LNCAP (cell line): Measurements from ENCODE around the gene LYPLA2.

Experiments used
- CTCF ChIP-seq: fragments of 450-650 bp; IDR thresholded peaks from 2 replicates; pipeline ENCODE4 v1.5.1; 2017; ENCODE audit warnings: mild to moderate bottlenecking

LYPLA2 gene

GRCh38 chr1:23795676-23796465 is 4.9 kb downstream of the LYPLA2 start:
- no peak for TF ChIP-seq CTCF

- TF ChIP-seq CTCF = no peak; the same call in 1 of the 2 replicates
Observed at GRCh38 chr1:23796466-23797271, 5.7 kb downstream of the LYPLA2 start.

GRCh38 chr1:23797478-23798448 is 6.8 kb downstream of the LYPLA2 start:
- TF ChIP-seq CTCF = no peak

- TF ChIP-seq CTCF = no peak
Observed at GRCh38 chr1:23798662-23799142, 7.8 kb downstream of the LYPLA2 start.

- no peak for TF ChIP-seq CTCF
Observed at GRCh38 chr1:23799255-23799569, 8.3 kb downstream of the LYPLA2 start.

GRCh38 chr1:23799570-23800399 is 8.8 kb downstream of the LYPLA2 start:
- TF ChIP-seq CTCF = no peak
